ENCODE results near the gene ATF6.
"Not testable (repeated sequence)": the region's sequence is repeated elsewhere in the genome, so short reads cannot be mapped to it uniquely, and the experiment has no call there.

The ATF6 gene

DNA sequence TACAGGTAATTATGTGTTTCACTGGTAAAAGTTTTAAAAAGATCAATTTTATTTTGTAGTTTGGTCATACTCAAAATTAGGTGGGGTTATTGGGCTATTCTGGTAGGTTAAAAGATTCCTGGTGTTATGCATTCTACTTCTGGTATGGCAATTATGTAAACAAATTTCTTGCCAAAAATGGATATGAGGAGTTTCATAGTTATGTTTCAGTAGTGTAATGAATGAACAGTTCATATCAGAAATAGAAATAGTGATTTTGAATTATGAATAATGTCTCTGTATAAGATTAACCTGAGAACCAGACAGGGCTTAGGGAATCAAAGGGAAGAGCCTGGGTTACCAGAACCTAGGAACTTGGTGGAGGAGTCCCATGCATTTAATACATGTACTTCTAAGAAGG, 15.9 kb downstream of the ATF6 start:
- DNase-seq (ENCODE audit: low read depth), result no peak

DNA sequence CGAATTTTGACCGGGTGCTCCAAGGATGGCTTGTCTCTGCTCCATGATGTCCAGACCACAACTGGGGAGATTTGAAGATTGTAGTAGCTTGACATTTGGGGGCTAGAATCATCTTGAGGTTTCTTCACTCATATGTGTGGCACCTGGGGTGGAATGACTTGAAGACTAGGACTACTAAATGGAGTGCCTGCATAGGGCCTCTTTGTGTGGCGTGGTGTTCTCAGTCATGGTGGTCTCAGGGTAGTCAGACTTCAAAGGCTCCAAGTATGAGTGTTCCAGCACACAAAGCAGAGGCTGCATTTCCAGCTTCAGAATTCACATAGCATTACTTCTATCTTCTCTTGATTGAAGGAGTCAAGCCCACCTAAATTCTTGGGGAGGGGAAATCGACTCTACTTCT, 16.8 kb downstream of the ATF6 start:
- no peak for DNase-seq (ENCODE audit: low read depth)

DNA sequence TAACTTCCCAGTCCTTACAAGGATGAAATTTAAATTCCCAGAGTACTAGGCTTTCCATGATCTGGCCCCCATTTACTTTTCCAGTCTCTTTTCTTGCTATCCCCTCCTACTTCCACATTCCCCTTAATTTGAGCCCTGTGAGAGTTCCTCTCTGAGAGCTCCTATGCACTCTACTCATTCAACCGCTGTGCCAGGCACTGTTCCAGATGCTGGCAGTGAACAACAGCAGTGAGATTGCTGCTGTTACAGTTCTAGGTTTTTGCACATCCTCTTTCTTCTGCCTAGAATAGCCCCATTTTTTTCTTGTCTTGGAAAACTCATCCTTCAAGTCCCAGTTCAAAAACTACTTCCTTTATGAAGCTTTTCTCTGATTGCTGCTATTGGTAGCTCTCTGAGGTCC, 18.8 kb downstream of the ATF6 start:
- no peak for DNase-seq (ENCODE audit: low read depth)

DNA sequence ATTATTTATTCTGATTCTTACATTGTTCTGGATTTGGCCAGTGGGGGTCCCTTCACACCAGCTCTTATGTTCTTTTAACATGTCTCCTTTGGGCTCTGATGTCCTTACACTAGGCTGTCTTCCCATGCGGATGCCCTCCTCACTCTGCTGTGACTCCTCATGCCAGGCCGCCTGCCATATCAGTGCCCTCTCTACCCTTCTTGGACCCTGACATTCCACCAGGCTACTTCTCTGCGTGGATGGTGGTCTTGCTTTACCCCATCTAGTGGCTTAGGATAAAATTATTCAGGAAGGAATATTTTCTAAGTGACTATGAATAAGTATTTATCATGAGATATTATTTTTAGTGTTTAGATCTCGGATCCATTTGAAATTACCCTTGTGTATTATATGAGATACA, 21.2 kb downstream of the ATF6 start:
- DNase-seq (ENCODE audit: low read depth), result no peak

DNA sequence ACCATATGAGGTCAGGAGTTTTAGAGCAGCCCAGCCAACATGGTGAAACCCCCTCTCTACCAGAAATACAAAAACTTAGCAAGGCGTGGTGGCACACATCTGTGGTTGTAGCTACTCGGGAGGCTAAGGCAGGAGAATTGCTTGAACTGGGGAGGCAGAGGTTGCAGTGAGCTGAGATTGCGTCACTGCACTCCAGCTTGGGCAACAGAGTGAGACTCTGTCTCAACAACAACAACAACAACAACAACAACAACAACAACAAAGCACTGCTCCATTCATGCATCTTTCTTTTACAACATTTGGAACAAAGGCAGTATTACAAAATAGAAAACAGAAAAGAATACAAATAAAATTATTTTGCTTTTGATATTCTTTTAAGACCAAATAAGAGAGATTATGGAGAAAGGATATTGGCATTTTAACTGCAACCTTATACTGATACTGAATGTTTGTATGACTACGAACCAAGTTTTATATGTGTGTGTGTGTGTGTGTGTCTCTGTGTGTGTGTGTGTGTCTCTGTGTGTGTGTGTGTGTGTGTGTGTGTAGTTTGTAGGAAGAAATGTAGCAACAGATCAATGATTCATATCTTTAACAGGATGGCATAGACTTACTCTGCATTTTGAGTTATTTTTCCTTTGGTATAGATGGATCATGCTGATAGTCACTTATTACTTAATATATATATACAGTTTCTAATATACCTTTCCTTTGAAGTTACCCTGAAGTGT, 24.6 kb downstream of the ATF6 start:
- no peak for DNase-seq (ENCODE audit: low read depth)

DNA sequence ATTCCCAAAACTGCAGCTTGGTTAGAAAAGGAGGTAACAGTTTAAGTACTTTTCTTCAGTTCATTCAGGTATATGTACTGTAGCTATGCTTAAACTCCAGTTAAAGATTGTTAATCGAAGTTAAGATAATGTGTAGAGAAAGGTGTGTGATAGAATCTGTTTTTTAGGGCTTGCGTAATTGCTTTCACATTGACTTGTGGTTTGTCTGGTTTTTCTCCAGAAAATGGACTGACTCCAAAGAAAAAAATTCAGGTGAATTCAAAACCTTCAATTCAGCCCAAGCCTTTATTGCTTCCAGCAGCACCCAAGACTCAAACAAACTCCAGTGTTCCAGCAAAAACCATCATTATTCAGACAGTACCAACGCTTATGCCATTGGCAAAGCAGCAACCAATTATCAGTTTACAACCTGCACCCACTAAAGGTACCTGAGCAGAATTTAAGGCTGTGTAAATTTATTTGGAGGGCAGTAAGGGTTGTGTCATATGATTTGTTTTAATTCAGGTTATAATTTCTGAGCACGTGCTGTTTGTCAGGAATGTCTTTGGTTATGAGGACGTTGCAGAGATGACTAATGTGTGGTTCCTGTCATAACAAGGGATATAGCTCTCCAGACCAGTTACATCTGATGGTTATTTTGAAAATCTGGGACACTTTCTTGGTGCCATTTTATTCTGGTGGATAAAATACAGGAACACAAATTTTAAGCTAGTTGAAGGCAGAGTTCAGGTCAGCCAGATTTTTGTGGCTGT, 26.0 kb downstream of the ATF6 start:
- DNase-seq (ENCODE audit: low read depth), result no peak

DNA sequence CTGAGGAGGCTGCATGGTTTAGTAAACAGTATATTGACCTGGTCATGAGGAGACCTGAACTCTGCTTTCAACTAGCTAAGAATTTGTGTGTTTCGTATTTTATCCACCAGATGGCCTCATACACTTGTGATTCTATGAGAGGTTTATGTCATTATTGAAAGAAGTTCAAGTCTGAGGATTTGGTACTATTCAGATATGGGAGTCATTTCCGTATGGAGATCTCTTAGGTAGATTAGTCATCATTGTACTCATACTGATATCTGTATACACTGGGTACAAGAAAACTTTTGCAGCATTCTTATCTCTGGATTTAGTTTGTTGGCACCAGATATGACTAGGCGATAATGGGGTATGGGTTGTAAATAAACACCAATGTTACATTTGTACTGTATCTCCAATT, 26.6 kb downstream of the ATF6 start:
- no peak for DNase-seq (ENCODE audit: low read depth)

DNA sequence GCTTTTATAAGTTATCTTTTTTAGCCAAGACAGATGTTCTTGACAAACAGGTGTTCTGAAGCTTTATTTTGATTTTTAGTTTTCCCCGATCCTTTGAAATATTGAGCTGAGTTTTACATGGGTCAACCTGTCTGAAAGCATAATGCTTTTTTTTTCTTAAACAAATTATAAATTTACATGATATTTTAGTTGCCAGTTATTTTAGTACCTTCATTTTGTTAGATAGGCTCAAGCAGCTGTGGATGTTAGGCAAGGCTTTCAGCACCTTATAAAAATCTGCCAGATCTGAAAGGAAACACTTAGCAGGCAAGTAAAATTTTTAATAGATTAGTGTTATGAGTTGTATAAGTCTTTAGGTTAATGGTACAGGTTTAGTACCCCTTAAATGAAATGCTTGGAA, 33.7 kb downstream of the ATF6 start:
- no peak for DNase-seq (ENCODE audit: low read depth)

DNA sequence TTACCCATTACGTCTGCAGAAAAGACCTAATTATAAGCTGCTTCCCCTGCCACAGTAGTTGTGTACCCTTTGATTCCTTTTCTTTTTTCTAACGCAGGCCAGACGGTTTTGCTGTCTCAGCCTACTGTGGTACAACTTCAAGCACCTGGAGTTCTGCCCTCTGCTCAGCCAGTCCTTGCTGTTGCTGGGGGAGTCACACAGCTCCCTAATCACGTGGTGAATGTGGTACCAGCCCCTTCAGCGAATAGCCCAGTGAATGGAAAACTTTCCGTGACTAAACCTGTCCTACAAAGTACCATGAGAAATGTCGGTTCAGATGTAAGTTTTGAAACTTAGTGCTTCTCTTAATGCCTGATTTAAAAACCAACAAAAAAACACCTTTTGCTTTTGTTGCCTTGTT, 35.8 kb downstream of the ATF6 start:
- DNase-seq (ENCODE audit: low read depth), result no peak

DNA sequence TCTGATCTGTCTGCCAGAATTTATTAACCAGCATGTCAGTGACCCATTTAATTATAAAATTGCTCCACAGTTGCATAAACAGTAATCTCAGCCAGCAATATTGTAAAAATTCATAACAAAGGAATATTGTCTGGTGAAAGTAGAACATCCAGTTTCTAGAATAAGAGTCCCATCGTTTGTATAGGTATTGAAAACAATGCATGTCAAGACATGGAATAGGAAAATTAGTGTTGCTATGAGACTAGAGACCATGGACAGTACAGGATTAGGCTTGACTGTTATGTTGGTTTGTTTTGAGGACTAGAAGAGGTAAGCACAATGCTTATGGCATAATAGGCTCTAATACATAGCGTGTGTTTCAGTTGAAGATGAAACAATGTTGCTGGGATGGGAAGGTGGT, 37.1 kb downstream of the ATF6 start:
- DNase-seq (ENCODE audit: low read depth), result no peak

DNA sequence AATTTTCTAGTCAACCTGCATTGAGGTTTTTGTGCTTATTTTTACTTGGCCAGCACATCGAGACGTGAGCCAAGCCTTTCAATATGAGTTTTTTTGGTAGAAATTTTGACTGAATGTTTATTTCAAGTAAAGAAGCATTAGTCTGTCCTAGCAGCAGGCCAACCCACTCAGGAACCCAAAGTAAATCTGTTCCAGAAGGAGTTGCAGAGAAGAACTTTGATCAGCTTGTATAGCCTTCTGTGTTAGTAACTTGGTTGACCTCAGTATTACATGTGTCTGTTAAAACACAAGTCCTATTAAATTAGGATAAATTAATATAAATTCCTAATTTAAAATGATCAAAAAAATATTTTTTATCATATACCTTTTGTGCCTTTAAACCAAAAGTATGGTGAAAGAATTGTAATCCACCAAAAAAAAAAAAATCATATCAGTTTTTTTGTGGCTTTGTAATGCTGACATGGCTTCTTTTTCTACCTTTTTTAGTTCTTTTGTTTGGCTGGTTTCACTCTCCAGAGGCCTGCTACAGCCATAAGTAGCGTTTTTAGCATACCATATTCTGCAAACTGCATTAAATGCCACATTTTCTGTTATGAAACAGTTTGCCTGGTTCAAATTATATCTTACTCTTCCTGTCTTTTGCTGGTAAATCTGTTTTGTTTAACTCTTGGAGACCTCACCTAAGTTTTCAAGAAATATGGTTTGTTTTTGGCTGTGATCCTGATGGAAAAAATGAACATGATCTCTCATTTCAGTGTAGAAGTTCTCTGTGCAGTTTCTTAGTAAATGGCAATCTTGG, 39.5 kb downstream of the ATF6 start:
- no peak for DNase-seq (ENCODE audit: low read depth)

DNA sequence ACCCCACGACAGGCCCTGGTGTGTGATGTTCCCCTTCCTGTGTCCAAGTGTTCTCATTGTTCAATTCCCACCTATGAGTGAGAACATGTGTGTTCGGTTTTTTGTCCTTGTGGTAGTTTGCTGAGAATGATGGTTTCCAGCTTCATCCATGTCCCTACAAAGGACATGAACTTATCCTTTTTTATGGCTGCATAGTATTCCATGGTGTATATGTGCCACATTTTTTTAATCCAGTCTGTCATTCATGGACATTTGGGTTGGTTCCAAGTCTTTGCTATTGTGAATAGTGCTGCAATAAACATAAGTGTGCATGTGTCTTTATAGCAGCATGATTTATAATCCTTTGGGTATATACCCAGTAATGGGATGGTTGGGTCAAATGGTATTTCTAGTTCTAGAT, 43.1 kb downstream of the ATF6 start:
- DNase-seq (ENCODE audit: low read depth), result not testable (repeated sequence)

DNA sequence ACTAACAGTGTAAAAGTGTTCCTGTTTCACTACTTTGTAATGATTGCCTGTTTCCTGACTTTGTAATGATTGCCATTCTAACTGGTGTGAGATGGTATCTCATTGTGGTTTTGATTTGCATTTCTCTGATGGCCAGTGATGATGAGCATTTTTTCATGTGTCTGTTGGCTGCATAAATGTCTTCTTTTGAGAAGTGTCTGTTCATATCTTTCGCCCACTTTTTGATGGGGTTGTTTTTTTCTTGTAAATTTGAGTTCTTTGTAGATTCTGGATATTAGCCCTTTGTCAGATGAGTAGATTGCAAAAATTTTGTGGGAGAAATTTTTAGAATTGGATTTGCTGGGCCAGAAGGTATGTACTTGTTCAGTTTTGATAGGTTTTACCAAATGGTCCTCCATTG, 43.5 kb downstream of the ATF6 start:
- not testable (repeated sequence) for DNase-seq (ENCODE audit: low read depth)

DNA sequence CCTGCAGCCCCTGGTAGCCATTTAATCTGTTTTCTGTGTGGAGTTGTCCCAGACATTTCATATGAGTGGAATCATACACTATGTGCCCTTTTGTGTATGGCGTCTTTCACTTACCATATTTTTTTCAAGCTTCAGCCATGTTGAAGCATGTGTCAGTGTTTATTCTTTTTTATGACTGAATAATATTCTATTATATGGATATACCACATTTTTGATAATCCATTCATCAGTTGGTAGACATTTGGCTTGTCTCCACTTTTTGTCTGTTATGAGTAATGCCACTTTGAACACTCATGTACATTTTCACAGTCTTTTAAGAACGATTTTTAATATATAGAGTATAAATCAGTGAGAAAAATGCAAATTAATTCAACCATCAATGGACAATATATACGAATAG, 44.7 kb downstream of the ATF6 start:
- DNase-seq (ENCODE audit: low read depth), result no peak

DNA sequence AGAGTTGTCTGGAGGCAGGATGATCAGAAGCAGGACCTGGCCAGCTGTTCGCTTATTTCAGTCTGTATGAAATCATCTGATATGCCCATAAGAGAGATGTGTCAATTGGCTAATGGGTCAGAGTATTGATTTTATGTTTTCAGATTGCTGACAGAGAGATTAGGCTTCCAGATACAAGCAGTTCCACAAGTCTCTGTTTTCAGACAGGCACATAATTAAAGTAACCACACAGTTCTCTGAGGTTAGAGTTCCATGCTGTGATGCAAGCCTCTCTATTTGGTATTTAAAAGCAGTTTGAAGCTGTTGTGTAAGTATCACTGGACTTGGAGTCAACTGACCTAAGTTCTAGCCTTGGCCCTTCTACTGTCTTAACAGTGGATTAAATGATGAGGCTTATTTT, 50.1 kb downstream of the ATF6 start:
- DNase-seq (ENCODE audit: low read depth), result no peak

DNA sequence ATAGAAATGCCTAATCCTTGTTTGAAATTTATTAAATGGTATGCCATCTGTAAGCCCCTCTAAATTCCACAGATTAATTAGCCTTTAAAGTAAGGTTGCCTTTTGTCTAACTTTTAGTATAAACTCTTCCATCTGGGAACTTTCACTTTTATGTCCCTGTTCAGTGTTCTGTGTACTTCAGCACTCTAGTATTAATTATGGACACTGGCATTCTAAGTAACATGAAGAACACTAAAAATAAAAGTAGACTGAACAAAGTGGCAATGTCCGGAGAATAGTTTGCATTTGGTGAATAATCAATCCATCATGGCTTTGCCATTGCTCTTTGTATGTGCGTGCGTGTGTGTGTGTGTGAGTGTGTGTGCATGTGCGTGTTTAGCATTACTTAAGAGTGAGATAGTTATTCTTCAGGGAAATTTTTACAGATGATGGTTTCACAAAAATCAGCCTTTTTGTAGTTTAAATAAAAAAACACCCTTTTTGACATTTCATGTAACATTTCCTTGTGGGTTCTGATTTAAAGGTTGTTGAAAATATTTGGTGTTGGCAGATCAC, 51.1 kb downstream of the ATF6 start:
- no peak for DNase-seq (ENCODE audit: low read depth)

DNA sequence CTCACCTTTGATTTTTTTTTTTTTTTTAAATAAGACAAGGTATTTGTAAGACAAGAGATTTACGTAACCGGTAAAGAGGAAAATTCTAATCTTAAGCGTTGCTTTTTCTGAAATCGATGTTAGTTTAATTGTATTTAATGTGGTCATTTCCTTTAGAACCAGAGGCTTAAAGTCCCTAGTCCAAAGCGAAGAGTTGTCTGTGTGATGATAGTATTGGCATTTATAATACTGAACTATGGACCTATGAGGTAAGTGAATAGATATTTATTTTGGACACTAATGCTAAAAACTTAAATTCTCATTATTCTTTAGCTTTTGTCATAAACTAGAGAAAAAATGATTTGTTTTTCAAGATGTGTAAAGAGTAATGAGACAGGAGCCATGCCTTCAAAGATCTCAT, 54.8 kb downstream of the ATF6 start:
- no peak for DNase-seq (ENCODE audit: low read depth)

DNA sequence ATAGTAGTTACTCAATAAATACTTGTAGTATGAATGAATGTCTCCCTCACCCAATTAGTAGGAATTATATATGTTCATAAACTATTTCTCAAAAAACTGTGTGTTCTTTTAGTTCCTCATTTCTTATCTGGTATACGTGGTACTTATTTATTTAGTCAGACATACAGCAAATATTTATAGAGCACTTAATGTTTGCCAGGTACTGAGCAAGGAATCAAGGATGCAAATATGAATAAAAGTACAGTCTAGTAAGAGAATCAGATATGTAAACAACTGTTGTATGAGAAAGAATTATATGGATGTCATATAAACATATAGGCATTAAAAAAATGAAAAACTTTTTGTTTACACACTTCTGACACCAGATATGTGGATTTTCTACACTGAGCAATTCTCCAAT, 58.5 kb downstream of the ATF6 start:
- no peak for DNase-seq (ENCODE audit: low read depth)

DNA sequence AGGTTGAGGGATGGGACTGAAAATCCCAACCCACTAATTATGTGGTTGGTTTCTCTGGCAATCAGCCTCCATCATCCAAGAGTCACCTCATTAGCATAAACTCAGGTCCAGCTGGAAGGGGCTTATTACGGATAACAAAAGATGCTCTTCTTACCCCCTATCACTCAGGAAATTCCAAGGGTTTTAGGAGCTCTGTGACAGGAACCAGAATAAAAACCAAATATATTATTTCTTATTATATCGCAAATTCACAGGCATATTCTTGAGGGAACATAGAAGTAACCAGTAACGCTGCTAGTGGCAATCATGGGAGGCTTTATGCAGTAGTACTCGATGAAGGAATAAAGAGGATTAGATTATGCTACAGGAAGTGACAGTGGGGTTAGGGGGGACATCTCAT, 59.7 kb downstream of the ATF6 start:
- no peak for DNase-seq (ENCODE audit: low read depth)

DNA sequence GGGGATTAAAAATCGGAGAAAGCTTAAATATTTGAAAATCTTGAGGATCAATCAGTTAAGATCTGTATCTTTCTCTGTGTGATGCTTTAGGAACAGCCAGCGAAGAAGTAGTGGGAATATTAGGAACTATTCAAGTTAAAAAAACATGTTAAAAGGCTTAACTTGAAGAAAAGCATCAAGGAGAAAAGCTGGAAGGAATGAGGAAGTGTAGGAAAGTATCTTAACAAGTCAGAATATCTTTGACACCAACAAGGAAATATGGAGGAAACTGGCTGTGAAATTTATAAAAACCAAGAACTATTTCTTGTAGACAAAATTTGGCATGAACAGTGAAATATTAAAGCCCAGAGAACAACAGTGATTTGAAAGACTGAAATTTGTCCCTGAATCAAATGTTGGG, 60.4 kb downstream of the ATF6 start:
- no peak for DNase-seq (ENCODE audit: low read depth)

DNA sequence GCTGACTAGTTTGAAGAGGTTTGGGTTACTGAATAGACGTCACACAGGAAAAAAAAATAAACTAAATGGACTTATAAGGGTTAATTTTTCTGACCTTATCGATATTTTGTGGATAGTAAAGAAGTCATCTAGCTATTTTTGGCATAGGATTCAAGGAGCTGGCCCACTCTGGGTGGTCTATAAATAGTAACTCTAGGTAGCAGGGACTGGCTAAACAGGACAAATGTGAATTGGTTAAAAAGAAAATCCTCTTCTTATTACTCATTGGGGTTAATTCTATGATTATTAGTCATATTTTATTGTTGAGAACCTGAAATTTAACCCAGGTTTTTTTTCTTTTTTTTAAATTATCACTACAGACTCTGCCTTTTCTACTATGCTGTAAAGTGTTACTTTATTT, 61.7 kb downstream of the ATF6 start:
- no peak for DNase-seq (ENCODE audit: low read depth)

DNA sequence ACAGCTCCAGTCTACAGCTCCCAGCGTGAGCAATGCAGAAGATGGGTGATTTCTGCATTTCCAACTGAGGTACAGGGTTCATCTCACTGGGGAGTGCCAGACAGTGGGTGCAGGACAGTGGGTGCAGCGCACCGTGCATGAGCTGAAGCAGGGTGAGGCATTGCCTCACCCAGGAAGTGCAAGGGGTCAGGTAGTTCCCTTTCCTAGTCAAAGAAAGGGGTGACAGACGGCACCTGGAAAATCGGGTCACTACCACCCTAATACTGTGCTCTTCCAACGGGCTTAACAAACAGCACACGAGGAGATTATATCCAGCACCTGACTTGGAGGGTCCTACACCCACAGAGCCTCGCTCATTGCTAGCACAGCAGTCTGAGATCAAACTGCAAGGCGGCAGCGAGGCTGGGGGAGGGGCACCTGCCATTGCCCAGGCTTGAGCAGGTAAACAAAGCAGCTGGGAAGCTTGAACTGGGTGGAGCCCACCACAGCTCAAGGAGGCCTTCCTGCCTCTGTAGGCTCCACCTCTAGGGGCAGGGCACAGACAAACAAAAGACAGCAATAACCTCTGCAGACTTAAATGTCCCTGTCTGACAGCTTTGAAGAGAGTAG, 66.3 kb downstream of the ATF6 start:
- not testable (repeated sequence) for DNase-seq (ENCODE audit: low read depth)
